HepG2 (cell line): ENCODE measurements around the gene KIF3C. TPM values are rescaled to one million over a fixed set of nuclear protein-coding genes. Genes with fewer than 3 reads are reported as not detected.

Source experiments
- ATAD3A ChIP-seq: sonication (generic); formaldehyde crosslinking; IDR thresholded peaks from 2 replicates; pipeline ENCODE4 v1.4.0; 2020; ENCODE audit warnings: missing genetic modification reagents
- ETV5 ChIP-seq: IDR thresholded peaks from 2 replicates; pipeline ENCODE4 v1.6.1; 2018; ENCODE audit warnings: missing biosample characterization, missing genetic modification reagents, inconsistent platforms, borderline replicate concordance
- MATR3 ChIP-seq: sonication (generic); formaldehyde crosslinking; IDR thresholded peaks from 2 replicates; pipeline ENCODE4 v1.4.0; 2020; ENCODE audit warnings: missing genetic modification reagents
- MED1 ChIP-seq: sonication (generic); formaldehyde crosslinking; IDR thresholded peaks from 2 replicates; pipeline ENCODE4 v1.4.0; 2020; ENCODE audit warnings: missing genetic modification reagents
- PCBP2 ChIP-seq: fragments of 200-400 bp; formaldehyde crosslinking; optimal IDR thresholded peaks from 2 replicates; pipeline ENCODE3; 2018; ENCODE audit warnings: low read length, low read depth; ENCODE audit not compliant: poor library complexity, severe bottlenecking
- SOX13 ChIP-seq, 3 experiments: fragments of 450-650 bp in 1 of 3; sonication (generic) in 1 of 3; formaldehyde crosslinking in 1 of 3; IDR thresholded peaks in 2 of 3; conservative IDR thresholded peaks in 1 of 3; 2 replicates each; pipeline versions ENCODE4 v1.5.0 to v1.6.1; 2016 to 2020; ENCODE audit warnings: antibody characterized with exemption in 1 of 3, mild to moderate bottlenecking in 1 of 3, missing compliant biosample characterization in 1 of 3, missing genetic modification reagents in 1 of 3, moderate library complexity in 1 of 3
- SP4 ChIP-seq: sonication (generic); formaldehyde crosslinking; IDR thresholded peaks from 2 replicates; pipeline ENCODE4 v1.8.1; 2023; ENCODE audit warnings: mild to moderate bottlenecking, missing genetic modification reagents
- TMF1 ChIP-seq: sonication (generic); formaldehyde crosslinking; IDR thresholded peaks from 2 replicates; pipeline ENCODE4 v1.8.1; 2022; ENCODE audit warnings: low read depth, missing genetic modification reagents
- ZMYM2 ChIP-seq: sonication (generic); formaldehyde crosslinking; IDR thresholded peaks from 2 replicates; pipeline ENCODE4 v1.8.0; 2022; ENCODE audit warnings: mild to moderate bottlenecking, missing genetic modification reagents
- ZNF124 ChIP-seq: sonication (generic); formaldehyde crosslinking; IDR thresholded peaks from 2 replicates; pipeline ENCODE4 v1.4.0; 2020; ENCODE audit warnings: missing genetic modification reagents
- ZNF138 ChIP-seq: sonication (generic); formaldehyde crosslinking; IDR thresholded peaks from 2 replicates; pipeline ENCODE4 v1.5.0; 2020; ENCODE audit warnings: mild to moderate bottlenecking, low read depth, missing genetic modification reagents
- ZNF230 ChIP-seq: sonication (generic); formaldehyde crosslinking; IDR thresholded peaks from 2 replicates; pipeline ENCODE4 v1.4.0; 2020; ENCODE audit warnings: mild to moderate bottlenecking, missing genetic modification reagents
- ZNF546 ChIP-seq: sonication (generic); formaldehyde crosslinking; conservative IDR thresholded peaks from 2 replicates; pipeline ENCODE4 v1.8.1; 2023; ENCODE audit warnings: mild to moderate bottlenecking, missing genetic modification reagents
- ZNF567 ChIP-seq: sonication (generic); formaldehyde crosslinking; IDR thresholded peaks from 2 replicates; pipeline ENCODE4 v1.8.1; 2023; ENCODE audit warnings: mild to moderate bottlenecking, missing genetic modification reagents, borderline replicate concordance
- ZNF605 ChIP-seq: sonication (generic); formaldehyde crosslinking; IDR thresholded peaks from 2 replicates; pipeline ENCODE4 v1.8.0; 2022; ENCODE audit warnings: mild to moderate bottlenecking, missing genetic modification reagents
- ZNF772 ChIP-seq: sonication (generic); formaldehyde crosslinking; IDR thresholded peaks from 2 replicates; pipeline ENCODE4 v1.5.0; 2020; ENCODE audit warnings: mild to moderate bottlenecking, missing genetic modification reagents
- ZNF839 ChIP-seq: sonication (generic); formaldehyde crosslinking; IDR thresholded peaks from 2 replicates; pipeline ENCODE4 v1.4.0; 2020; ENCODE audit warnings: missing genetic modification reagents, mild to moderate bottlenecking, borderline replicate concordance
- polyA plus RNA-seq, 8 experiments: library from polyadenylated mRNA; depleted of rRNA in 3 of 8; stranded (reverse) in 7 of 8; unstranded in 1 of 8; fragments of >200 nt; fragmentation: Illumina TruSeq in 4 of 8; extraction: Trizol in 4 of 8; gene quantifications; 2 replicates each; pipeline versions ENCODE4 v1.2.1 to v1.2.3, GENCODE V29; 2011 to 2016; ENCODE audit warnings: low read depth in 4 of 8, missing spikeins in 1 of 8, mixed read lengths in 1 of 8; ENCODE audit not compliant: insufficient read depth in 1 of 8
- total RNA-seq, 5 experiments: library from RNA; depleted of rRNA; stranded (reverse); fragments of >200 nt; fragmentation: Illumina TruSeq; extraction: Trizol; gene quantifications; 2 replicates each; pipeline ENCODE4 v1.2.3, GENCODE V29; 2016; ENCODE audit warnings: low read depth in 1 of 5
- TF ChIP-seq, protein P1 (sequence below): sonication (generic); formaldehyde crosslinking; IDR thresholded peaks from 2 replicates; pipeline ENCODE4 v1.5.0; 2020; ENCODE audit warnings: missing genetic modification reagents
- TF ChIP-seq, protein P2 (sequence below): sonication (generic); formaldehyde crosslinking; IDR thresholded peaks from 2 replicates; pipeline ENCODE4 v1.4.0; 2020; ENCODE audit warnings: missing genetic modification reagents
- TF ChIP-seq, protein P3 (sequence below): sonication (generic); formaldehyde crosslinking; IDR thresholded peaks from 2 replicates; pipeline ENCODE4 v1.5.0; 2020; ENCODE audit warnings: mild to moderate bottlenecking, missing genetic modification reagents
- TF ChIP-seq, protein P4 (sequence below): sonication (generic); formaldehyde crosslinking; IDR thresholded peaks from 2 replicates; pipeline ENCODE4 v1.8.1; 2023; ENCODE audit warnings: mild to moderate bottlenecking, moderate library complexity, missing genetic modification reagents

KIF3C gene
- total and polyA plus RNA-seq, 2 of the 13 experiments (the other 11 are each of a cell fraction or from before 2014, with no cell fraction given), result 3.6 to 4.9 TPM

DNA sequence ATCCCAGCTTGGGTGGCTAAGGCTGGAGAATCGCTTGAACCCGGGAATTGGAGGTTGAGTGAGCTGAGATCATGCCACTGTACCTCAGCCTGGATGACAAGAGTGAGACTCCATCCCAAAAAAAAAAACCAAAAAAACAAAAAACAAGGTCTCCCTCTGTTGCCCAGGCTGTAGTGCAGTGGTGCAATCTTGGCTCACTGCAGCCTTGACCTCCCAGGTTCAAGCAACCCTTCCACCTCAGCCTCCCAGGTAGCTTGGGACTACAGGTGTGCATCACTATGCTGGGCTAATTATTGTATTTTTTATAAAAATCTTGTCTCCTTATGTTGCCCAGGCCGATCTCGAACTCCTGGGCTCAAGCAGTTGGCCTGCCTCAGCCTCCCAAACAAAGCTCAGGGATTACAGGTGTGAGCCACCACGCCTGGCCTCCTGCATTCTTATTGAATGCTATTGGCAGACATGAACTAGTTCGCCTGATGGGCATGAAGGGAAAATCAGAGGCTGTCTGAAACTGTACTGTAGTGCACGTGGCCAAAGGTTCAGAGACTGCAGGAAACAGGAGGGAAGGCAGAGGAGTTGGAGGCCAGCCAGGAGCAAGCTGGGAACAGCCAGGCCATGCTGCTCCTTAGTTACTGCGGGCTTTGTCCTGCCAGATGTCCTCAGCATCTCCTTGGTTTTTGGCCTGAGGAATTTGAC lies 88.0 kb downstream of the KIF3C start (continued):
- TF ChIP-seq SOX13 (IDR thresholded peaks at IDR 0.05), result no peak
- TF ChIP-seq SOX13 (CRISPR knock-in tag; conservative IDR thresholded peaks at IDR 0.05 in 1 of 2, IDR thresholded peaks at IDR 0.05 in 1 of 2), result peak in 1 of 2 experiments; percentile 49; a peak in 2 of 4 replicates
- no peak for TF ChIP-seq ZNF567
- TF ChIP-seq SP4 (CRISPR knock-in tag), result no peak; the same call in 1 of the 2 replicates
- peak; percentile 72; the same call in 1 of the 2 replicates for TF ChIP-seq ZNF605
- TF ChIP-seq, protein P1, sequence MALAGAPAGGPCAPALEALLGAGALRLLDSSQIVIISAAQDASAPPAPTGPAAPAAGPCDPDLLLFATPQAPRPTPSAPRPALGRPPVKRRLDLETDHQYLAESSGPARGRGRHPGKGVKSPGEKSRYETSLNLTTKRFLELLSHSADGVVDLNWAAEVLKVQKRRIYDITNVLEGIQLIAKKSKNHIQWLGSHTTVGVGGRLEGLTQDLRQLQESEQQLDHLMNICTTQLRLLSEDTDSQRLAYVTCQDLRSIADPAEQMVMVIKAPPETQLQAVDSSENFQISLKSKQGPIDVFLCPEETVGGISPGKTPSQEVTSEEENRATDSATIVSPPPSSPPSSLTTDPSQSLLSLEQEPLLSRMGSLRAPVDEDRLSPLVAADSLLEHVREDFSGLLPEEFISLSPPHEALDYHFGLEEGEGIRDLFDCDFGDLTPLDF (CRISPR knock-in tag), result no peak
- 0 out of 2 replicates have a peak, but pooled peaks have one; percentile 47 for TF ChIP-seq ZMYM2 (CRISPR knock-in tag)
- TF ChIP-seq ZNF546 (CRISPR knock-in tag), result no peak
- TF ChIP-seq ZNF124 (CRISPR knock-in tag), result 0 out of 2 replicates have a peak, but pooled peaks have one; percentile 40
- no peak for TF ChIP-seq ZNF230 (CRISPR knock-in tag)
- no peak for TF ChIP-seq MATR3
- TF ChIP-seq ETV5 (CRISPR knock-in tag), result peak; percentile 54; the same call in 1 of the 2 replicates
- TF ChIP-seq PCBP2, result no peak
- TF ChIP-seq ATAD3A (CRISPR knock-in tag), result no peak
- TF ChIP-seq, protein P2, sequence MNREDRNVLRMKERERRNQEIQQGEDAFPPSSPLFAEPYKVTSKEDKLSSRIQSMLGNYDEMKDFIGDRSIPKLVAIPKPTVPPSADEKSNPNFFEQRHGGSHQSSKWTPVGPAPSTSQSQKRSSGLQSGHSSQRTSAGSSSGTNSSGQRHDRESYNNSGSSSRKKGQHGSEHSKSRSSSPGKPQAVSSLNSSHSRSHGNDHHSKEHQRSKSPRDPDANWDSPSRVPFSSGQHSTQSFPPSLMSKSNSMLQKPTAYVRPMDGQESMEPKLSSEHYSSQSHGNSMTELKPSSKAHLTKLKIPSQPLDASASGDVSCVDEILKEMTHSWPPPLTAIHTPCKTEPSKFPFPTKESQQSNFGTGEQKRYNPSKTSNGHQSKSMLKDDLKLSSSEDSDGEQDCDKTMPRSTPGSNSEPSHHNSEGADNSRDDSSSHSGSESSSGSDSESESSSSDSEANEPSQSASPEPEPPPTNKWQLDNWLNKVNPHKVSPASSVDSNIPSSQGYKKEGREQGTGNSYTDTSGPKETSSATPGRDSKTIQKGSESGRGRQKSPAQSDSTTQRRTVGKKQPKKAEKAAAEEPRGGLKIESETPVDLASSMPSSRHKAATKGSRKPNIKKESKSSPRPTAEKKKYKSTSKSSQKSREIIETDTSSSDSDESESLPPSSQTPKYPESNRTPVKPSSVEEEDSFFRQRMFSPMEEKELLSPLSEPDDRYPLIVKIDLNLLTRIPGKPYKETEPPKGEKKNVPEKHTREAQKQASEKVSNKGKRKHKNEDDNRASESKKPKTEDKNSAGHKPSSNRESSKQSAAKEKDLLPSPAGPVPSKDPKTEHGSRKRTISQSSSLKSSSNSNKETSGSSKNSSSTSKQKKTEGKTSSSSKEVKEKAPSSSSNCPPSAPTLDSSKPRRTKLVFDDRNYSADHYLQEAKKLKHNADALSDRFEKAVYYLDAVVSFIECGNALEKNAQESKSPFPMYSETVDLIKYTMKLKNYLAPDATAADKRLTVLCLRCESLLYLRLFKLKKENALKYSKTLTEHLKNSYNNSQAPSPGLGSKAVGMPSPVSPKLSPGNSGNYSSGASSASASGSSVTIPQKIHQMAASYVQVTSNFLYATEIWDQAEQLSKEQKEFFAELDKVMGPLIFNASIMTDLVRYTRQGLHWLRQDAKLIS, result no peak
- no peak for TF ChIP-seq ZNF839 (CRISPR knock-in tag)
- no peak for TF ChIP-seq ZNF138 (CRISPR knock-in tag)
- peak; percentile 81; the same call in 1 of the 2 replicates for TF ChIP-seq ZNF772 (CRISPR knock-in tag)
- TF ChIP-seq, protein P3, sequence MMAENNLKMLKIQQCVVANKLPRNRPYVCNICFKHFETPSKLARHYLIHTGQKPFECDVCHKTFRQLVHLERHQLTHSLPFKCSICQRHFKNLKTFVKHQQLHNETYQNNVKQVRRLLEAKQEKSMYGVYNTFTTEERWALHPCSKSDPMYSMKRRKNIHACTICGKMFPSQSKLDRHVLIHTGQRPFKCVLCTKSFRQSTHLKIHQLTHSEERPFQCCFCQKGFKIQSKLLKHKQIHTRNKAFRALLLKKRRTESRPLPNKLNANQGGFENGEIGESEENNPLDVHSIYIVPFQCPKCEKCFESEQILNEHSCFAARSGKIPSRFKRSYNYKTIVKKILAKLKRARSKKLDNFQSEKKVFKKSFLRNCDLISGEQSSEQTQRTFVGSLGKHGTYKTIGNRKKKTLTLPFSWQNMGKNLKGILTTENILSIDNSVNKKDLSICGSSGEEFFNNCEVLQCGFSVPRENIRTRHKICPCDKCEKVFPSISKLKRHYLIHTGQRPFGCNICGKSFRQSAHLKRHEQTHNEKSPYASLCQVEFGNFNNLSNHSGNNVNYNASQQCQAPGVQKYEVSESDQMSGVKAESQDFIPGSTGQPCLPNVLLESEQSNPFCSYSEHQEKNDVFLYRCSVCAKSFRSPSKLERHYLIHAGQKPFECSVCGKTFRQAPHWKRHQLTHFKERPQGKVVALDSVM (CRISPR knock-in tag), result peak; percentile 72
- TF ChIP-seq MED1 (CRISPR knock-in tag), result peak; percentile 74
- TF ChIP-seq TMF1 (CRISPR knock-in tag), result 0 out of 2 replicates have a peak, but pooled peaks have one; percentile 56
- TF ChIP-seq, protein P4, sequence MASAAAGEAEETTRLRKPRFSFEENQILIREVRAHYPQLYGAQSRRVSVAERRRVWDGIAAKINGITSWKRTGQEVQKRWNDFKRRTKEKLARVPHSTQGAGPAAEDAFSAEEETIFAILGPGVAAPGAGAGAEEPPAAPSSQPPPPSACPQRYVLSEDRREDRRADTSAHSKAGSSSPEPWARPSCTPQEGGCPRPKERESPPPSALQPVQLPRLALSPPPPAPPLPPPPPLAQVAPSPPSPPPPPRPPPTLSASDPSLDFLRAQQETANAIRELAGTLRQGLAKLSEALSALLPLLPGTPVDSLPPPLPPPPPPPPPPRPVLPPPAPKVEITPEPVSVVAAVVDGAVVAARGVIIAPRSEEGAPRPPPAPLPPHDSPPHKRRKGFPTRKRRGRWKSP (CRISPR knock-in tag), result 0 out of 2 replicates have a peak, but pooled peaks have one; percentile 40
